ENCODE results near the gene PNPLA6. TPM values are rescaled to one million over a fixed set of nuclear protein-coding genes. Genes with fewer than 3 reads are reported as not detected.
A peak's percentile ranks its signal among the peaks of the same experiment; 100 is the strongest.

The PNPLA6 gene
- total and polyA plus RNA-seq, 2 of the 13 experiments (the other 11 are each of a cell fraction or from before 2014, with no cell fraction given), result 24.9 to 28.2 TPM

DNA sequence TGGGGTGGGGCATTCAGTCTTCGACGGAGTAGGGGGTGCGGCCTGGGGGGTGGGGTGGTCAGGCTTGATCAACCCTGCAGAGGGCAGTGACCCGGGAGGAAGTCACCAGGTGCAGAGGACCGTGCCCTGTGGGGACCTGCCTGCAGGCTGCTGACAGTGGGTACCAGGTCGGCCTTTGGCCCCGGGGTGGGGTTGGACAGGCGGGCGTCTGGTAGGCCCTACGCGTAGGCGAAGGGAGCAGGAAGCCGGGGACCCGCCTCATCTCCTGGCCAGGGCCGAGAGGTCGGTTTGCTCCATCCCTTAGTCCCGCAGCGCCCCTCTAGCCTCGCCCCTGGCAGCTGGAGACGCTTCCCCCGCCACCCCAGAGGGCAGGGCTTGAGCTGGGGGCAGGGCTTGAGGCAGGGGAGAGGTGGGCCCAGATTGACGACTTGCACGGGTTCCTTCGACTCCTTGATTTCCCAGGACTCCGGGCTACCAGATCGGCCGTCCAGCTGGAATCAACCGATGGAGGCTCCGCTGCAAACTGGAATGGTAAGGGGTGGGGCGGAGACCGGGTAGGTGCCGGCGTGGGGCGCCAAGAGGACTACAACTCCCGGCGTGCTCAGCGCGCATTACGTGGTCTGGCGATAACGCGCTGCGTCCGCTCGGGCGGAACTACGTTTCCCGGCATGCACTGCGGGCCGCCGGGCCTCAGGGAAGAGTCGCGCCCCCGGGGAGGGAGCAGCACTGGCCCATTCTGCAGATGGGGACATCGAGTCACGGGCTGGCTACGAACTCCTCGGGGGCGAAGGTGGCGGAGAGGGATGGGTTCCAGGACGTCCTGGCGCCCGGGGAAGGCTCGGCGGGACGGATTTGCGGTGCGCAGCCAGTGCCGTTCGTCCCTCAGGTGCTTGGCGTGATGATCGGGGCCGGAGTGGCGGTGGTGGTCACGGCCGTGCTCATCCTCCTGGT lies at the start of gene PNPLA6 (continued):
- TF ChIP-seq ZNF574 (CRISPR knock-in tag; IDR thresholded peaks at IDR 0.05) (peak; percentile 96), HDAC1 (CRISPR knock-in tag; IDR thresholded peaks at IDR 0.05) (peak; percentile 60), ZNF362 (CRISPR knock-in tag; IDR thresholded peaks at IDR 0.05; ENCODE audit: borderline replicate concordance) (no peak), ZNF546 (CRISPR knock-in tag; conservative IDR thresholded peaks at IDR 0.05) (no peak), DNMT3B (CRISPR knock-in tag; conservative IDR thresholded peaks at IDR 0.05) (no peak), ZNF549 (CRISPR knock-in tag; IDR thresholded peaks at IDR 0.05) (no peak), NR2F6 (IDR thresholded peaks at IDR 0.05) (no peak), NR2F6 (CRISPR knock-in tag; IDR thresholded peaks at IDR 0.05) (no peak), RXRA (CRISPR knock-in tag; IDR thresholded peaks at IDR 0.05) (no peak; the same call in none of the 2 replicates), SMAD9 (CRISPR knock-in tag; IDR thresholded peaks at IDR 0.05) (no peak), ZNF430 (CRISPR knock-in tag; IDR thresholded peaks at IDR 0.05) (no peak), ZNF10 (CRISPR knock-in tag; IDR thresholded peaks at IDR 0.05; ENCODE audit: borderline replicate concordance, low read depth) (no peak), CSRNP2 (CRISPR knock-in tag; conservative IDR thresholded peaks at IDR 0.05; ENCODE audit: low read depth) (no peak), ZBTB21 (CRISPR knock-in tag; IDR thresholded peaks at IDR 0.05) (0 out of 2 replicates have a peak, but pooled peaks have one; percentile 60), RBM22 (optimal IDR thresholded peaks at IDR 0.05; ENCODE audit: low read length) (no peak), ZNF510 (CRISPR knock-in tag; IDR thresholded peaks at IDR 0.05; ENCODE audit: low read depth) (no peak), ZNF777 (CRISPR knock-in tag; IDR thresholded peaks at IDR 0.05) (peak; percentile 75), FOXC1 (CRISPR knock-in tag; IDR thresholded peaks at IDR 0.05; ENCODE audit: borderline replicate concordance) (peak; percentile 28; the same call in 1 of the 2 replicates), ZNF446 (CRISPR knock-in tag; IDR thresholded peaks at IDR 0.05) (no peak), ZNF709 (CRISPR knock-in tag; IDR thresholded peaks at IDR 0.05) (no peak), ZFYVE20 (CRISPR knock-in tag; IDR thresholded peaks at IDR 0.05; ENCODE audit: borderline replicate concordance, low read depth) (no peak), GATAD2A (CRISPR knock-in tag; IDR thresholded peaks at IDR 0.05) (no peak)

Measured in HepG2 (cell line).